Ovary (tissue), 9 donors: ENCODE measurements around the gene AZI2. TPM values are rescaled to one million over a fixed set of nuclear protein-coding genes. Genes with fewer than 3 reads are reported as not detected.

ENCODE experiments used
- DNase-seq, 5 donors: peaks; one replicate each; pipeline ENCODE4 v3.0.0-alpha.2; 2019 to 2020
- H3K27ac ChIP-seq, 2 donors: fragments of 200-600 bp; one replicate each; pipeline versions ENCODE4 v1.5.1 to v1.8.0; 2019 to 2022
- H3K27me3 ChIP-seq: fragments of 200-600 bp; one replicate; pipeline ENCODE4 v1.8.0; 2022
- H3K36me3 ChIP-seq: fragments of 200-600 bp; sonication (generic); one replicate; pipeline ENCODE4 v1.5.1; 2019
- H3K4me1 ChIP-seq: one replicate; pipeline ENCODE4 v1.8.1; 2013; ENCODE audit warnings: mild to moderate bottlenecking, moderate library complexity; ENCODE audit not compliant: insufficient read depth
- H3K4me3 ChIP-seq: fragments of 200-600 bp; sonication (generic); one replicate; pipeline ENCODE4 v1.5.1; 2017
- H3K9me3 ChIP-seq, 2 donors: fragments of 200-600 bp in 1 of 2; sonication (generic) in 1 of 2; one replicate each; pipeline versions ENCODE4 v1.5.1 to v1.8.1; 2013 to 2019; ENCODE audit warnings: mild to moderate bottlenecking in 1 of 2, moderate library complexity in 1 of 2
- EP300 ChIP-seq: sonication (generic); formaldehyde crosslinking; IDR thresholded peaks from one replicate; pipeline ENCODE4 v1.6.1; 2017; ENCODE audit warnings: antibody characterized with exemption
- POLR2A ChIP-seq: fragments of 450-650 bp; IDR thresholded peaks from one replicate; pipeline ENCODE4 v1.6.1; 2017; ENCODE audit warnings: antibody characterized with exemption, mild to moderate bottlenecking, moderate library complexity
- WGBS, 3 donors: extraction: QIAGEN DNeasy Blood & Tissue Kit in 1 of 3; methylation state at CpG; one replicate each; pipeline versions ENCODE4 v1.1.5 to v1.1.7; 2013 to 2017; 5-methylcytosine and 5-hydroxymethylcytosine counted together
- intact Hi-C, 4 donors: fragments of 100-400 bp; cut with DNase I; formaldehyde crosslinking; loops; one replicate each; pipeline versions ENCODE4 v1.11.0 to v1.15.1; 2022 to 2023
- polyA plus RNA-seq, 2 donors: library from polyadenylated mRNA; stranded (reverse); fragments of 200-250 nt in 1 of 2; fragments of 350-450 nt in 1 of 2; fragmentation: Illumina TruSeq in 1 of 2; extraction: RNeasy Lipid Tissue Mini Kit (QIAGEN cat#74804) in 1 of 2; gene quantifications; one replicate each; pipeline ENCODE4 v1.2.3, GENCODE V29; 2013 to 2014
- total RNA-seq, 7 donors: library from RNA; depleted of rRNA in 2 of 7; stranded (reverse); fragments of >200 nt in 2 of 7; fragmentation: NEBNext Ultra II Directional in 3 of 7; extraction: Animal tissue kit (Norgen Biotek cat#: 25700) in 3 of 7; gene quantifications; one replicate each; pipeline versions ENCODE4 v1.1.0 to v1.2.4, GENCODE V29; 2016 to 2023
- TF ChIP-seq, protein P1 (sequence below), 3 donors: fragments of 450-650 bp in 2 of 3; fragments of 200-600 bp in 1 of 3; IDR thresholded peaks; one replicate each; pipeline versions ENCODE4 v1.5.1 to v1.8.0; 2016 to 2022; ENCODE audit warnings: antibody characterized with exemption in 3 of 3, mild to moderate bottlenecking in 1 of 3
- donor health status: DM: no; HTN: no; CAD: no; lungs with moderate emphysema.
- donor health status: DM: no; HTN: no; CAD: no.
- donor health status: Bipolar disorder and iron deficiency.
- donor health status: DM: yes; HTN: yes; CAD: no.
- donor health status: DM: no; HTN: no; CAD: no.
- donor health status: DM: yes; HTN: yes; CAD: no.

AZI2 gene
- total and polyA plus RNA-seq, 9 donors = 26.3 to 72.4 (median 49.5) TPM

GRCh38 chr3:28317438-28318022 is 31.1 kb downstream of the AZI2 start:
- DNase-seq = no peak
- Histone ChIP-seq H3K27me3 (no peaks in the 10 kb centered on the region), H3K4me1 (no peaks in the 10 kb centered on the region), H3K27ac (no peak overlapping the region), H3K9me3 (no peaks in the 10 kb centered on the region), H3K4me3 (no peak overlapping the region), H3K36me3 (no peaks in the 10 kb centered on the region)
- 45 to 59% (median 55%) methylated on average over 2 of the region's 2 CpGs for WGBS, 3 donors
- no peak for TF ChIP-seq POLR2A
- TF ChIP-seq, protein P1, sequence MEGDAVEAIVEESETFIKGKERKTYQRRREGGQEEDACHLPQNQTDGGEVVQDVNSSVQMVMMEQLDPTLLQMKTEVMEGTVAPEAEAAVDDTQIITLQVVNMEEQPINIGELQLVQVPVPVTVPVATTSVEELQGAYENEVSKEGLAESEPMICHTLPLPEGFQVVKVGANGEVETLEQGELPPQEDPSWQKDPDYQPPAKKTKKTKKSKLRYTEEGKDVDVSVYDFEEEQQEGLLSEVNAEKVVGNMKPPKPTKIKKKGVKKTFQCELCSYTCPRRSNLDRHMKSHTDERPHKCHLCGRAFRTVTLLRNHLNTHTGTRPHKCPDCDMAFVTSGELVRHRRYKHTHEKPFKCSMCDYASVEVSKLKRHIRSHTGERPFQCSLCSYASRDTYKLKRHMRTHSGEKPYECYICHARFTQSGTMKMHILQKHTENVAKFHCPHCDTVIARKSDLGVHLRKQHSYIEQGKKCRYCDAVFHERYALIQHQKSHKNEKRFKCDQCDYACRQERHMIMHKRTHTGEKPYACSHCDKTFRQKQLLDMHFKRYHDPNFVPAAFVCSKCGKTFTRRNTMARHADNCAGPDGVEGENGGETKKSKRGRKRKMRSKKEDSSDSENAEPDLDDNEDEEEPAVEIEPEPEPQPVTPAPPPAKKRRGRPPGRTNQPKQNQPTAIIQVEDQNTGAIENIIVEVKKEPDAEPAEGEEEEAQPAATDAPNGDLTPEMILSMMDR (IDR thresholded peaks at IDR 0.05) = peak in 1 of 3 donors; percentile 20
- intact Hi-C loops = loop anchor here in 1 of 4 donors (5.0 kb wide), 1 partner anchor 615 kb away; no protein-coding TSS in a partner anchor

- intact Hi-C loops = loop anchor here in 1 of 4 donors (5.0 kb wide), 1 partner anchor 614 kb away; no protein-coding TSS in a partner anchor
- Histone ChIP-seq H3K36me3 (no peaks in the 10 kb centered on the region), H3K9me3 (no peaks in the 10 kb centered on the region), H3K27me3 (no peaks in the 10 kb centered on the region), H3K27ac (no peak overlapping the region), H3K4me1 (no peaks in the 10 kb centered on the region), H3K4me3 (no peak overlapping the region)
- WGBS, 3 donors = 70 to 75% (median 70%) methylated on average over 2 of the region's 2 CpGs
- TF ChIP-seq EP300 (no peak), POLR2A (no peak)
- TF ChIP-seq, protein P1 (IDR thresholded peaks at IDR 0.05) = no peak
- DNase-seq = no peak
These were observed 32.4 kb downstream of the AZI2 start for GRCh38 chr3:28316226-28316625.

DNA sequence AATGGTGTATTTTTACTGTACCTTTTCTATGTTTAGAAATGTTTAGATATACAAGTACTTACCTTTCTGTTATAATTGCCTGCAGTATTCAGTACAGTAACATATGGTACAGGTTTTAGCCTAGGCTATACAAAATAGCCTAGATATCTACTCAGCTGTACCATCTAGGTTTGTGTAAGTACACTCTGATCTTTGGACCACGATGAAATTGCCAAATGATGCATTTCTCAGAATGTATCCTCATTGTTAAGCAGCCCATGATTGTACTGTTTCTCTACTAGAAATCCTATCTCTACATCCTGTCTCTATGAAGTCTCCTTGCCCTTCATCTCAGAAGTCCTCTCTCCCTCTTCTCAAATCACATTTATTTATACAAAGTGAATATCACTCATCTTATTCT is 32.9 kb downstream of the AZI2 start:
- Histone ChIP-seq H3K27me3 (no peaks in the 10 kb centered on the region), H3K36me3 (no peaks in the 10 kb centered on the region), H3K9me3 (no peaks in the 10 kb centered on the region), H3K4me1 (no peaks in the 10 kb centered on the region), H3K27ac (no peak overlapping the region), H3K4me3 (no peak overlapping the region)
- DNase-seq = no peak
- WGBS, 3 donors = 83 to 89% (median 85%) methylated on average over 1 of the region's 1 CpG
- intact Hi-C loops = loop anchor here in 1 of 4 donors (5.0 kb wide), 1 partner anchor 613 kb away; no protein-coding TSS in a partner anchor
- no peak for TF ChIP-seq EP300
- no peak for TF ChIP-seq POLR2A
- TF ChIP-seq, protein P1 (IDR thresholded peaks at IDR 0.05) = no peak

DNA sequence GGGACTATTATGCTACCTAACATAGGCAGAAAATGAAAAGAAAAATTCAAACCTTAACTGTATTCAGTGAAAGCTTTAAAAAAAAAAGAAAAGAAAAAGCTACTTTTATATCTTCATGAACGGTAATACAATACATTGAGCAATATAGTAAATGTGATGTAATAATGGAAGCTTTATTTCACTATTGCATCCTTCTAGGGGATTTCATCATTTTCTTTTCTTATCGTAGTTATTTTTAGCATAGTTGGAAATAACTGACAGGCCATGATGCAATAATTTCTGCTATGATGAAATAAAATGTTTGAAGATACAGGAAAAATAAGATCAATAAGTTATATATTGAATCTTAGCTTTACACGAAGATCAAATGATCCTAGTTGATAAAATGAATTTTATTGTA is 40.4 kb downstream of the AZI2 start:
- no peaks in the 10 kb centered on the region for H3K4me1 ChIP-seq
- H3K27ac ChIP-seq = no peak overlapping the region
- no peak for DNase-seq
- 93 to 95% (median 94%) methylated on average over 3 of the region's 3 CpGs for WGBS, 3 donors
- H3K9me3 ChIP-seq = no peaks in the 10 kb centered on the region
- no peaks in the 10 kb centered on the region for H3K36me3 ChIP-seq
- intact Hi-C loops = no loop called here
- no peaks in the 10 kb centered on the region for H3K27me3 ChIP-seq
- H3K4me3 ChIP-seq = no peak overlapping the region
- TF ChIP-seq, protein P1 (IDR thresholded peaks at IDR 0.05) = no peak
- TF ChIP-seq POLR2A (no peak), EP300 (no peak)
